ENCODE measurements around the gene ARHGEF7.

The ARHGEF7 gene

GRCh38 chr13:111139873-111140561, 24.9 kb downstream of the ARHGEF7 start:
- peak; percentile 97 for DNase-seq

- no peak for DNase-seq
Measured at GRCh38 chr13:111140562-111141105, 25.5 kb downstream of the ARHGEF7 start.

GRCh38 chr13:111142472-111142871, 27.4 kb downstream of the ARHGEF7 start:
- no peak for DNase-seq

GRCh38 chr13:111143865-111144540, 28.9 kb downstream of the ARHGEF7 start:
- DNase-seq: no peak

- DNase-seq: no peak
Measured at GRCh38 chr13:111145071-111145470, 30.0 kb downstream of the ARHGEF7 start.

GRCh38 chr13:111145506-111145905, 30.4 kb downstream of the ARHGEF7 start:
- peak; percentile 36 for DNase-seq

- no peak for DNase-seq
Measured at GRCh38 chr13:111152844-111153243, 37.7 kb downstream of the ARHGEF7 start.

GRCh38 chr13:111153279-111153976, 38.3 kb downstream of the ARHGEF7 start:
- peak; percentile 70 for DNase-seq

GRCh38 chr13:111153977-111154332, 38.8 kb downstream of the ARHGEF7 start:
- no peak for DNase-seq

GRCh38 chr13:111156421-111156820, 41.3 kb downstream of the ARHGEF7 start:
- no peak for DNase-seq

GRCh38 chr13:111158136-111158805, 43.2 kb downstream of the ARHGEF7 start:
- no peak for DNase-seq

- DNase-seq: no peak
Measured at GRCh38 chr13:111159362-111160320, 44.5 kb downstream of the ARHGEF7 start.

GRCh38 chr13:111160648-111161047, 45.5 kb downstream of the ARHGEF7 start:
- DNase-seq: no peak

GRCh38 chr13:111161601-111162600, 46.8 kb downstream of the ARHGEF7 start:
- no peak for DNase-seq

- DNase-seq: no peak
Measured at GRCh38 chr13:111165241-111166010, 50.3 kb downstream of the ARHGEF7 start.

- DNase-seq: no peak
Measured at GRCh38 chr13:111166882-111167675, 52.0 kb downstream of the ARHGEF7 start.

GRCh38 chr13:111168107-111168506, 53.0 kb downstream of the ARHGEF7 start:
- DNase-seq: no peak

- DNase-seq: no peak
Measured at GRCh38 chr13:111171112-111171511, 56.0 kb downstream of the ARHGEF7 start.

GRCh38 chr13:111171629-111172028, 56.5 kb downstream of the ARHGEF7 start:
- no peak for DNase-seq
